HFF-Myc (cell line): Measurements from ENCODE around the gene EMILIN2.

Source experiments
- DNase-seq: peaks from one replicate; pipeline ENCODE4 v3.0.0-alpha.2; 2011; ENCODE audit warnings: low read depth; ENCODE audit errors: extremely low read depth
- H3K4me3 ChIP-seq: replicated peaks from 2 replicates; pipeline ENCODE4 v1.5.1; 2011; ENCODE audit warnings: low read depth, mild to moderate bottlenecking, control low read depth, low read length
- TF ChIP-seq, protein P1 (sequence below): IDR thresholded peaks from 2 replicates; pipeline ENCODE4 v1.5.1; 2012; ENCODE audit warnings: mild to moderate bottlenecking, low read depth, low read length, control low read depth; ENCODE audit errors: missing control alignments

EMILIN2 gene

DNA sequence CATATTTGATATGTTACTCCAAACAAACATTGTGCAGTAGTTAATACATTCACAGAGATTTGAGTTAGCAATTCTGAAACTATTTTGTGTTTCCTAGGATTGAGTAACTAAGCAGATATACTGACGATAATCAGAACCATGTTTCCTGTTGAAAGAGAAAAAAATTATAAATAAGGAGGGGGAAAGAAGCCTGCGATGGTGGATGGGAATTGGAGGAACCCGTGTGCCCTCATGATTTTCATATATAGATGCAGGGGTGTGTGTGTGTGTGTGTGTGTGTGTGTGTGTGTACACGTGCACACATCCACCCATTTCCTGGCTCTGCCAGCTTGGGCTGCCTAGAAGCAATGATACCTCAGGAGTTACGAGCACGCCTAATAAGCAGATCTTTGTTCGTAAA is 109.2 kb downstream of the EMILIN2 start:
- no peak for DNase-seq
- no peak overlapping the region for H3K4me3 ChIP-seq
- TF ChIP-seq, protein P1, sequence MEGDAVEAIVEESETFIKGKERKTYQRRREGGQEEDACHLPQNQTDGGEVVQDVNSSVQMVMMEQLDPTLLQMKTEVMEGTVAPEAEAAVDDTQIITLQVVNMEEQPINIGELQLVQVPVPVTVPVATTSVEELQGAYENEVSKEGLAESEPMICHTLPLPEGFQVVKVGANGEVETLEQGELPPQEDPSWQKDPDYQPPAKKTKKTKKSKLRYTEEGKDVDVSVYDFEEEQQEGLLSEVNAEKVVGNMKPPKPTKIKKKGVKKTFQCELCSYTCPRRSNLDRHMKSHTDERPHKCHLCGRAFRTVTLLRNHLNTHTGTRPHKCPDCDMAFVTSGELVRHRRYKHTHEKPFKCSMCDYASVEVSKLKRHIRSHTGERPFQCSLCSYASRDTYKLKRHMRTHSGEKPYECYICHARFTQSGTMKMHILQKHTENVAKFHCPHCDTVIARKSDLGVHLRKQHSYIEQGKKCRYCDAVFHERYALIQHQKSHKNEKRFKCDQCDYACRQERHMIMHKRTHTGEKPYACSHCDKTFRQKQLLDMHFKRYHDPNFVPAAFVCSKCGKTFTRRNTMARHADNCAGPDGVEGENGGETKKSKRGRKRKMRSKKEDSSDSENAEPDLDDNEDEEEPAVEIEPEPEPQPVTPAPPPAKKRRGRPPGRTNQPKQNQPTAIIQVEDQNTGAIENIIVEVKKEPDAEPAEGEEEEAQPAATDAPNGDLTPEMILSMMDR: no peak

DNA sequence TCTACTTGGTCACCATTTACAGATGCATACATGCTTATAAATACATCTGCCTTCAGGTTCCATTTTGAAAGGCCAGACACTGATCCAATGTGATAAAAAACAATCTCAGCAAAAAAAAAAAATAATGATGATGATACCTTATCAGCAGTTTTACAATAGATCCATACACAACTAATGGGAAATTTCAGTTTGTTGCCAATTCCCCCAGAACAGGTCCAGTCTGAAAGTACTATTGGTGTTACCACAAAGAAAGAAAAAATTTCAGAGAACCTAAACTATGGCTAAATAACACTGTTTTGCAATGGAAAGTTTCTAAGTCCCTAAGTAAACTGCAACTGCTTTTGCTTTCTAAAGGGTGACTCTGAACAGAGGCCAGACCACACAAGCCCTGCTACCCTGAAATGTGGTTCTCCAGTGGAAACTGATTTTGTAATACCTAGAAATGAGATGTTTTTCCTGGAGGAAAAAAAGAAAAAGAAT is 112.1 kb downstream of the EMILIN2 start:
- DNase-seq: no peak
- TF ChIP-seq, protein P1: no peak
- H3K4me3 ChIP-seq: no peak overlapping the region

DNA sequence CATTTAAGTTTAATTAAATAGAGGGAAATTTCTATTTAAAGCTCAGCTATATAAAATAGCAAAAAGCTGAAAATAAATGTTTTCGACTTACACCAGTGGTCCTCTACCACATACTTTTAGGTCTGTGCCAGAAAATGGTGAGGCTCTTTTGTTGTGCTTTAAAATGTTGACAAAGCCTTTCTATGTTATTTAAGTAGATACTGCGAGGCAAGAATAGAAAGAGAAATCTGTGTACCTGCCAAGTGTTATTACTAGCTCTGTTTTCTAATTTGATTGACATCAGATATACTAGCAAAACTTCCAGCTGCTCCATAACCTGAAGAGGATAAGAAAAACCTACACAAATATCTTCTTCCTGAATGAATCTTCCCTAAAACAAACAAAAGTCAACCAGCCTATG is 112.5 kb downstream of the EMILIN2 start:
- no peak overlapping the region for H3K4me3 ChIP-seq
- TF ChIP-seq, protein P1: no peak
- no peak for DNase-seq

DNA sequence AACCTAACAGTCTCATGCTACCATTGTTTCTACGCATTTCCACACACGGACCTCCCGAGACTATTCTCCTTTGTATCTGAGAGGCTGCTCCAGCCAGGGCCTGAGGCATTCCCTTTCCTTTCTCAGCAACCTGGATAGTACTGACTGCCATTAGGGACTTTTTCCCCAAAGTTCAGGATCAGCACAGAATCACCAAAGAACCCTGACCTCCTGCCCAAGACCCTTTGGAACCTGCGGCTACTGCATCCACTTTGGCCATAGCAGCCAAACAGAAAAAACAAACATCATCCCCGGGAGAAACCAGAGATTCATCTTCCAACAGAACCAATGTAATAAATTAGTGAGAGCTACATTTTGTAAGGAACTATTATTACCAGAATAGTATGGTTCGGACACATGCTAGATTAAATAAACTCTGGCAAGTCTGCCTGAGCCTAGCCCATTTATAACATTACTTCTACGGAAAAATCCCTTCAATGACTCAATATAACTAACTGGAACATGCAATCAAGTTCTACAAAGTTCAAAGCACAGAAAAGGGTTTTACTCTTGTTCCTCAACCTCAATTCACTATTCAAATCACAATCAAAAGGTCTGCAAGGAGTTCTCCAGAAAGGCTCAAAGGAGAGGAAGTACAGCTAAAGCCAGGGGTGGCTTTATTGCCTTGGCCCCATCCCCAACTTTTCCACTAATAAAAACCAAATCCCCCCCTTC is 114.3 kb downstream of the EMILIN2 start:
- no peak for DNase-seq
- H3K4me3 ChIP-seq: no peak overlapping the region
- TF ChIP-seq, protein P1: no peak

DNA sequence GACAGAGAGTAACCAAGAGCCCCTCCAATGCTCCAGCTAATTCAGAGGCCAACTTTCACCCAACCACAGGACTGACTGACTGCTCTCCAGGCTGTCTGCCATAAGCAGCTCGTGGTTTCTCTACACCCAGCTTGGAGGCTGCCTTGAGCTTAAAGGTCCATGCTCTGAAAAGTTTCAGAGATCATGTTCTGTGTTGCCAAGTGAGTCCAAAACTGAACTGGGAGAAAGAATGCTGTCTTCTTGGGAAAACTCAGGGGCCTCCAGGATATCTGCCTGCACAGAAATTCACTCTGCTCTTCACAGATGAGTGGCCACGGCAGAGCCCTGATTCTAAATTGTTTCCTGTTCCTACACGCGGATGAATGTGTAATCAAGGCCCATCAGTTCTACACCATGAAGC is 115.0 kb downstream of the EMILIN2 start:
- H3K4me3 ChIP-seq: no peak overlapping the region
- TF ChIP-seq, protein P1: no peak
- DNase-seq: no peak

DNA sequence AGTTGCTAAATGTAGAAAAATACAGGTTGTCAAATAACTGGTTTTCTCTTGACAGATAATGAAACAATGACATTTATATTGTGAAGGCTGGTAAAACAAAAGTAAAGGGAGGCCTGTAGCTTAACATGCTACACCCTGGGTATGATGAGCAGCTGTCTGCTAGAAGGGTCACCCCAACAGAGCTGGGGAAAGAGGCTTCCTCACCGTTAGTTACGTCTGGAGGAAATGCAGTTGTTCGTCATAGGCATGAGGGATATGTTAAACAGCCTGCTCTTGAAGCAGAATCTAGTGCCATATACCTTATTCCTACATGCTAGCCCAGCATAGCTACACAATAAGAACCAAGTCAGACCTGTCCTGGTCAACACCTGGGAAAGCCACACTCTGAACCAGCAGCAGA is 116.2 kb downstream of the EMILIN2 start:
- TF ChIP-seq, protein P1: no peak
- DNase-seq: no peak
- H3K4me3 ChIP-seq: no peak overlapping the region
